ENCODE results near the gene COL18A1. TPM values are rescaled to one million over a fixed set of nuclear protein-coding genes. Genes with fewer than 3 reads are reported as not detected.

The COL18A1 gene
- total and polyA plus RNA-seq, 9 of the 15 experiments (the other 6 are each of a cell fraction or from before 2014, with no cell fraction given) = 0.14 to 16.4 (median 2.0) TPM

GRCh38 chr21:45545691-45546531 is 140.9 kb downstream of the COL18A1 start (continued):
- TF ChIP-seq CUX1 (CRISPR knock-in tag; IDR thresholded peaks at IDR 0.05) (no peak), RBM17 (IDR thresholded peaks at IDR 0.05; ENCODE audit: borderline replicate concordance, low read depth, low read length) (no peak), KDM1A (IDR thresholded peaks at IDR 0.05) (no peak), GTF2F1 (IDR thresholded peaks at IDR 0.05; ENCODE audit: low read depth, low read length) (no peak), ZNF507 (tag; conservative IDR thresholded peaks at IDR 0.05) (no peak), TGIF2 (CRISPR knock-in tag; IDR thresholded peaks at IDR 0.05) (no peak), XRCC5 (IDR thresholded peaks at IDR 0.05; ENCODE audit: low read depth, low read length) (no peak), C11orf30 (IDR thresholded peaks at IDR 0.05; ENCODE audit: low read depth) (no peak), MTA2 (IDR thresholded peaks at IDR 0.05; ENCODE audit: low read depth) (no peak), ILK (tag; IDR thresholded peaks at IDR 0.05; ENCODE audit: borderline replicate concordance, low read depth) (no peak), BRCA1 (IDR thresholded peaks at IDR 0.05) (no peak), BRCA1 (CRISPR knock-in tag; IDR thresholded peaks at IDR 0.05) (no peak), THAP12 (CRISPR knock-in tag; IDR thresholded peaks at IDR 0.05) (no peak)
